Kidney (tissue), 14 donors: Measurements from ENCODE around the gene E2F1. TPM values are rescaled to one million over a fixed set of nuclear protein-coding genes. Genes with fewer than 3 reads are reported as not detected.

Experiments used
- DNase-seq, 5 donors: peaks; one replicate each; pipeline ENCODE4 v3.0.0-alpha.2; 2013 to 2020
- FAIRE-seq: peaks from 2 replicates; lab custom pipeline; 2012; peaks lifted over from hg19 to GRCh38; lab: Jason Lieb, UNC
- H3K27ac ChIP-seq, 2 donors: one replicate each; pipeline ENCODE4 v1.7.0; 2013; ENCODE audit warnings: low read depth in 2 of 2, low read length in 2 of 2, inconsistent platforms in 1 of 2
- H3K27me3 ChIP-seq: one replicate; pipeline ENCODE4 v1.7.1; 2013; ENCODE audit warnings: low read length, inconsistent platforms; ENCODE audit not compliant: control insufficient read depth, insufficient read depth
- H3K36me3 ChIP-seq, 3 donors: one replicate each; pipeline versions ENCODE4 v1.7.0 to v1.7.1; 2013; ENCODE audit warnings: low read length in 3 of 3, control low read depth in 1 of 3, inconsistent platforms in 1 of 3; ENCODE audit not compliant: insufficient read depth in 3 of 3, control insufficient read depth in 2 of 3
- H3K4me1 ChIP-seq, 3 donors: one replicate each; pipeline versions ENCODE4 v1.7.0 to v1.7.1; 2013; ENCODE audit warnings: low read length in 3 of 3, inconsistent platforms in 1 of 3, low read depth in 1 of 3; ENCODE audit not compliant: control insufficient read depth in 2 of 3, insufficient read depth in 2 of 3
- H3K4me3 ChIP-seq, 3 donors: one replicate each; pipeline versions ENCODE4 v1.7.0 to v1.8.1; 2013; ENCODE audit warnings: low read length in 3 of 3, control low read depth in 1 of 3, inconsistent platforms in 1 of 3
- H3K9ac ChIP-seq, 3 donors: one replicate each; pipeline versions ENCODE4 v1.7.0 to v1.7.1; 2013; ENCODE audit warnings: low read length in 3 of 3, control low read depth in 1 of 3, inconsistent platforms in 1 of 3
- H3K9me3 ChIP-seq, 3 donors: one replicate each; pipeline versions ENCODE4 v1.7.0 to v1.7.1; 2013; ENCODE audit warnings: low read length in 3 of 3, control low read depth in 1 of 3, inconsistent platforms in 1 of 3; ENCODE audit not compliant: control insufficient read depth in 2 of 3, insufficient read depth in 1 of 3
- intact Hi-C: fragments of 100-400 bp; cut with DNase I; formaldehyde crosslinking; loops from one replicate; pipeline ENCODE4 v1.11.1; 2022
- polyA plus RNA-seq: library from polyadenylated mRNA; stranded (reverse); fragments of 350-450 nt; fragmentation: Illumina TruSeq; extraction: RNeasy Lipid Tissue Mini Kit (QIAGEN cat#74804); gene quantifications from one replicate; pipeline ENCODE4 v1.2.3, GENCODE V29; 2014; ENCODE audit warnings: low read depth, low replicate concordance; ENCODE audit not compliant: insufficient read depth
- total RNA-seq: library from RNA; stranded (reverse); fragmentation: NEBNext Ultra II Directional; extraction: Animal tissue kit (Norgen Biotek cat#: 25700); gene quantifications from one replicate; pipeline ENCODE4 v1.2.1, GENCODE V29; 2021
- TF ChIP-seq, protein P1 (sequence below): IDR thresholded peaks from 3 replicates; pipeline ENCODE4 v1.5.1; 2012; ENCODE audit warnings: mild to moderate bottlenecking, moderate library complexity, borderline replicate concordance; ENCODE audit not compliant: insufficient read depth; ENCODE audit errors: extremely low read depth
- donor health status: control.
- donor health status: control.
- donor health status: control.
- donor health status: control.
- donor health status: control.
- donor health status: DM: yes; HTN: yes; CAD: no.
- donor health status: Normal renal cell carcinoma (clear cell type).

The E2F1 gene
- total and polyA plus RNA-seq, 2 donors from 2014 or later: 0.90 to 1.5 TPM

DNA sequence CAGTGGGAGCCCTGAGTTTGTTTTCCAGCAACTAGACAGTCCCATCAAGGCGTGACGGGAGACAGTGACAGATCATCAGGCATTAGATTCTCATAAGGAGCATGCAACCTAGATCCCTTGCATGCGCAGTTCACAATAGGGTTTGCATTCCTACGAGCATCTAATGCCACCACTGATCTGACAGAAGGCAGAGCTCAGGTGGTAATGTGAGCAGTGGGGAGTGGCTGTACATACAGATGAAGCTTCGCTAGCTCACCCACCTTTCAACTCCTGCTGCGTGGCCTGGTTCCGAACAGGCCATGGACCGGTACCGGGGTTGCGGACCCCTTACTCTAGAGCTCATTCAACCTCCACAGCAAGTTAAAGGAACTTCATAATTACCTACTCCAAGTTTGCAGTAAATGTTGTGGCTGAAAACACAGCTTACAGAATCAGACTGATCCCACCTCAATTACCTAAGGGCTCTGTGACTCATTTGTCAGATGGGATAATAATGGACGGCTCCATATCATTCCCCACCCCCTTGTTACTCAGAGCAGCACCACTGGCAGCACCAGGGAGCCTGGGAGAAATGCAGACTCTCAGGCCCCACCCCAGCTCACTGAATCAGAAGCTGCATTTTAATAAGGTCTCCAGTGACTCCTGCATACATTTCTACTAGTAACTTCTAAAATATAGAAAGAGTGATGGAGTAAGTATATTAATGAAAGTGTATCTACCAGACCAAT lies 18.2 kb upstream of the E2F1 start:
- no peak overlapping the region for H3K27ac ChIP-seq
- no peak overlapping the region for H3K4me3 ChIP-seq
- H3K9me3 ChIP-seq: no peaks in the 10 kb centered on the region
- H3K36me3 ChIP-seq: peaks cover 0 to 7% (median 0%) of the 10 kb centered on the region in 3 donors
- intact Hi-C loops: no loop called here
- H3K27me3 ChIP-seq: no peaks in the 10 kb centered on the region
- no peak overlapping the region for H3K9ac ChIP-seq
- DNase-seq (no peak), FAIRE-seq (no peak)
- no peaks in the 10 kb centered on the region for H3K4me1 ChIP-seq
- TF ChIP-seq, protein P1, sequence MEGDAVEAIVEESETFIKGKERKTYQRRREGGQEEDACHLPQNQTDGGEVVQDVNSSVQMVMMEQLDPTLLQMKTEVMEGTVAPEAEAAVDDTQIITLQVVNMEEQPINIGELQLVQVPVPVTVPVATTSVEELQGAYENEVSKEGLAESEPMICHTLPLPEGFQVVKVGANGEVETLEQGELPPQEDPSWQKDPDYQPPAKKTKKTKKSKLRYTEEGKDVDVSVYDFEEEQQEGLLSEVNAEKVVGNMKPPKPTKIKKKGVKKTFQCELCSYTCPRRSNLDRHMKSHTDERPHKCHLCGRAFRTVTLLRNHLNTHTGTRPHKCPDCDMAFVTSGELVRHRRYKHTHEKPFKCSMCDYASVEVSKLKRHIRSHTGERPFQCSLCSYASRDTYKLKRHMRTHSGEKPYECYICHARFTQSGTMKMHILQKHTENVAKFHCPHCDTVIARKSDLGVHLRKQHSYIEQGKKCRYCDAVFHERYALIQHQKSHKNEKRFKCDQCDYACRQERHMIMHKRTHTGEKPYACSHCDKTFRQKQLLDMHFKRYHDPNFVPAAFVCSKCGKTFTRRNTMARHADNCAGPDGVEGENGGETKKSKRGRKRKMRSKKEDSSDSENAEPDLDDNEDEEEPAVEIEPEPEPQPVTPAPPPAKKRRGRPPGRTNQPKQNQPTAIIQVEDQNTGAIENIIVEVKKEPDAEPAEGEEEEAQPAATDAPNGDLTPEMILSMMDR: no peak

DNA sequence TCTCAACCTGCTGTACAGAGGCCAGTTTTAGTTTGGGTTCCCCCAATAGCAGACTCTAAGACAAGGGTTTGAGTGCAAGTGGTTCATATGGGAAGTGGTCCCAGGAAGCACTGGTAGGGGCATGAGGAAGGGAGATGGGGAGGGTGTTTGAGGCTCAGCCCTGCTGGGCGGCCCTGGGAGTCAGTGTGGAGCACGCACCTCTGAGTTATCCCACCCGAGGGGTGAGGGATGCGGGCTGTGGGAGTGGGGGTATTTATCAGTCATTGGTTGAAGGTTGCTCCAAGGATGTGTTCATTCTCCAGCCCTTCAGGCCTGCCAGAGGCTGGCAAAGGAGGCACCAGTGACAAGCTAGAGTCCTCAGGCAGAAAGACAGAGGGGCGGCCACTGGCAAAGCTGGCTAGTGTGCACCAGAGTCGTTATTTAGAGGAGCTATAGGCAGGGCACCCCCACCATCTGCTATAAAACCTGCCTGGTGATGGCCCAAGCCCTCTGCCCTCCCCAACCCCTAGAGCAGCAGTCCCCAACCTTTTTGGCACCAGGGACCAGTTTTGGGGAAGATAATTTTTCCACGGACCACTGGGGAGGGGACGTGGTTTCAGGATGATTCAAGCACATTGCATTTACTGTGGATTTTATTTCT lies 17.4 kb upstream of the E2F1 start:
- Histone ChIP-seq H3K27me3 (no peaks in the 10 kb centered on the region), H3K9ac (no peak overlapping the region), H3K9me3 (no peaks in the 10 kb centered on the region), H3K27ac (no peak overlapping the region), H3K4me1 (no peaks in the 10 kb centered on the region), H3K4me3 (no peak overlapping the region), H3K36me3 (peaks cover 0 to 7% (median 0%) of the 10 kb centered on the region in 3 donors)
- intact Hi-C loops: no loop called here
- no peak for FAIRE-seq
- no peak for DNase-seq
- TF ChIP-seq, protein P1: no peak

DNA sequence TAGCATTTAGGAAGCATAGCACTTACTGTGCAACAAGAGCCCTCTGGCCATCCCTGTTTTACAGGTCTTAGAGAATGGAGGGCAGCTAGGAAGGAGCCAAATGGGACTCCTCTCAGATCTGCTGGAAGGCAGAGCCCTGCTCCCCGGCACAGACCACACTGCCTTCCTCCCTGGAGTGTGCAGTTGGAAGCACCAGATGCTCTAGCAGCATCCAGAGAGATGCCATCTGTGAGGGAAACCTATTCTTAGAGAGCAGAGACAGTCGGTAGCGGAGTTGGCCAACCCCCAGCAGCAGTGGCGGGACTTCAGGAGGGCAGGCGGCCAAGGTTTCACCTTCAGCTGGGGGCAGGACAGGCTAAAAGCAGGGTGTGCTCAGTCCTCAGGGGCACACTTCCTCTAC lies 16.7 kb upstream of the E2F1 start:
- intact Hi-C loops: no loop called here
- Histone ChIP-seq H3K27ac (no peak overlapping the region), H3K9ac (no peak overlapping the region), H3K27me3 (no peaks in the 10 kb centered on the region), H3K4me3 (no peak overlapping the region), H3K9me3 (no peaks in the 10 kb centered on the region), H3K4me1 (no peaks in the 10 kb centered on the region), H3K36me3 (peaks cover 0 to 7% (median 0%) of the 10 kb centered on the region in 3 donors)
- TF ChIP-seq, protein P1: no peak
- FAIRE-seq: no peak
- no peak for DNase-seq
